NCI-H2227 (cell line): ENCODE results near the gene CCDC169.
"Not testable (repeated sequence)": the region's sequence is repeated elsewhere in the genome, so short reads cannot be mapped to it uniquely, and the experiment has no call there.

Experiments
- DNase-seq: peaks from one replicate; lab custom pipeline; 2025; ENCODE audit not compliant: unreplicated experiment; lab: John Stamatoyannopoulos, UW

Gene CCDC169

GRCh38 chr13:36297366-36298338, at the start of gene CCDC169:
Gene CCDC169, minus strand, starts transcription at chr13:36297814. Its CDS starts 95 bp downstream, at chr13:36297719.
- DNase-seq = peak; percentile 80

- DNase-seq = peak; percentile 93
Observed at GRCh38 chr13:36346222-36347083, 48.8 kb upstream of the CCDC169 start, which contains the start of gene SPART. Gene SPART, minus strand, starts transcription at chr13:36346394. Its CDS starts 10,564 bp downstream, at chr13:36335830.

DNA sequence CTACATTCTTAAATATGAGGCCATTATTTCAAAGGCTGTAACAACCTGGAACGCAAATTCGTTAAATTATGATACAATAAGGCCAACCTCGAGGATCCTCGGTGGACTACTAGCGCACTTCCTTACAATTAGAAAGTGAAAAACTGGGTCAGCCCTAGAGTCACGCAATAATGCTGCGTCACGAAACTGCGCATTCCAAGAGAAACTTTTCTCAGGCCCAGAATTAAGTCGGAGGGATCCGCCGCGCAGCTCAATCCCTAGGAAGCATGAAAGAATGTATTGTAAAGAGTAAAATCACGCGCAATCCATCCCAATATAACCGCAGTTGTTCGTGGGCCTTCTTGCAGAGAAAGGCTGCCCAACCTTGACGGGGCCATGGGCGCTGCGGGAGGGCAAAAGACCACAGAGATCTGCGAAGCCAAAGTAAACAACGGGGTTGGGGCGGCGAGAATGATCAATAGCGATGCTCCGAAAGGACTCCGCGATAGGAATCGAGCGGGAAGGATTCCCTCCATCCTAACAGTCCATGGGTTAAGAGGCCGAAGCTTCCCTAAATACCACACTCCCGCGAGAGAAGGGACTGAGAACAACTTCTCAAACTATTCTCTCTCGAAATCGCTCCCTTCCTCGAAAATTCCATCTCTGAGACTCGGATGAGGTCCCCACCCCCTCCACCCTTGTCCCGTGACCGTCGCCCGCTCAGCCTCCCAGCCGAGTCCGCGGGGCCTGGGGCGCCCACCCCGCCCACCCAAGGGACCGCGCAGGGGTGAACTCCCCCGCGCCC, 48.0 kb upstream of the CCDC169 start:
- DNase-seq = peak; percentile 53

- DNase-seq = peak; percentile 12
Observed at GRCh38 chr13:36344886-36345437, 47.3 kb upstream of the CCDC169 start.

GRCh38 chr13:36344173-36344572, 46.6 kb upstream of the CCDC169 start:
- peak; percentile 44 for DNase-seq

DNA sequence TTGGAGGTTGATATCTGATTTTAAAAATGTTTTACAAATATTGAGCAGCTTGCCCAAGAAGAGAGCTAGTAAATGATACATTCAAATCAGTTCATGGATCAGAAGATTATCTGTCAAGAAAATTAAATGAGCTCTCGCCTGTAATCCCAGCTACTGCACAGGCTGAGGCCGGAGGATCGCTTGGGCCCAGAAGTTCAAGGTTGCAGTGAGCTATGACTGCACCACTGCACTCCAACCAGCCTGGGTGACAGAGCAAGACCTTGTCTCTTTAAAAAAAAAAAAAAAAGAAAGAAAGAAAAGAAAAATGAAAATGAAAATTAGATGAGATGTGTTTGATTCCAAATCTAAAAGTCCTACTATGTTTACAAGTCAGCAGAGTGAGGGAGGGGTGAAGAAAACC, 46.2 kb upstream of the CCDC169 start:
- DNase-seq = no peak

- no peak for DNase-seq
Observed at GRCh38 chr13:36342715-36343114, 45.1 kb upstream of the CCDC169 start.

- DNase-seq = no peak
Observed at GRCh38 chr13:36341718-36342117, 44.1 kb upstream of the CCDC169 start.

DNA sequence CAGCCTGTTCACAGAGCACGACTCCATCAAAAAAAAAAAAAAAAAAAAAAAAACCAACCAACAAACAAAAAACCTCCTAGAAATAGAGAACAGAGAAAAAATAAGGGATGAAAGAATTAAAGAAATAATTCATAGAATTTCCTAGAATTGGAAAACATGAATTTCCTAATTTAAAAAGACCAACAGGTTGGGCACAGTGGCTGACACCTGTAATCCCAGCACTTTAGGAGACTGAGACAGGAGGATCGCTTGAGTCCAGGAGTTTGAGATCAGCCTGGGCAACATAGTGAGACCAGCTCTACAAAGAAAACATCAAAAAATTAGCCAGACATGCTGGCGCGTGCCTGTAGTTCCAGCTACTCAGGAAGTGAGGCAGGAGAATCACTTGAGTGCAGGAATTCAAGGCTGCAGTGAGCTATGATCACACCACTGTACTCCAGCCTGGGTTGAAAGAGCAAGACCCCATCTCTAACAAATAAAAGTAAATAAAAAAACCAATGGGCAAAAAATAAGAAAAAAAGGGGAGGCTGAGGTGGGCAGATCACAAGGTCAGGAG, 42.1 kb upstream of the CCDC169 start:
- DNase-seq = no peak

GRCh38 chr13:36337938-36338641, 40.5 kb upstream of the CCDC169 start:
- no peak for DNase-seq

DNA sequence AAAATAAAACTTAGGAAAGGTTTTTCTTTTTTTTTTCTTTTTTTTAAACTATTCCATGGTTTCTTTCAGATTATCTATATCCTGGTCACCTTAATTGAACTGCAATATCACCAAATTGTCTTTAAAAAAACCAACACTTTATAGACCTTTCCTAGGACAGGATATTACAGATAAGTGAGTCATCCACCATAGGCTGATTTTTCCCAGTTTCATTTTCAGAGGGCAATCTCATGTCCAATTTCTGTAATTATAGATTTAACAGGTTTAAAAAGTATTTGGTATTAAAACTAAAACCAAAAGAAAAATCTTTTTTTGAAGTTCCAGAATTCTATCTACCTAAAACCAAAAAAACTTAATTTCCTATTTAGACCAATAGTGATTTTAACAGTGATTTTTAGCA, 35.4 kb upstream of the CCDC169 start:
- DNase-seq = no peak

GRCh38 chr13:36332255-36332654, 34.6 kb upstream of the CCDC169 start:
- DNase-seq = not testable (repeated sequence)

DNA sequence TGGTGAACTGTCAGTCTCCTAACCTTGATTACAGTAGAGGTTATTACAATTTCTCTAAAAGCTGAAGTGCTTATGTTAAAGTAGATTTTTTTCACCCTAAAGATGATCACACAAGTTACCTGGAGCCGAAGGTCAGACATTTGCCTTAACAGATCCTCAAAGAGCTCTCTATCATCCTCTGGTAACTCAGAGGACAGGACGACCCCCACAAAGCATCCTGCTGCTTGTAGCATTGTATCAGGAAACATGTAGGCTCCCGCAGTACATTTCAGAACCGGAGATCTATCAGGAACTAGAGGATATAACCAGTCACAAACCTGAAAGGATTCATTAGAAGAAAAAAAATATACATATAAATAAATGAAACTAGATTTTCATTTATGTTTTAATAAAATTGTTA, 33.7 kb upstream of the CCDC169 start:
- DNase-seq = no peak

- DNase-seq = no peak
Observed at GRCh38 chr13:36329361-36329760, 31.7 kb upstream of the CCDC169 start.

DNA sequence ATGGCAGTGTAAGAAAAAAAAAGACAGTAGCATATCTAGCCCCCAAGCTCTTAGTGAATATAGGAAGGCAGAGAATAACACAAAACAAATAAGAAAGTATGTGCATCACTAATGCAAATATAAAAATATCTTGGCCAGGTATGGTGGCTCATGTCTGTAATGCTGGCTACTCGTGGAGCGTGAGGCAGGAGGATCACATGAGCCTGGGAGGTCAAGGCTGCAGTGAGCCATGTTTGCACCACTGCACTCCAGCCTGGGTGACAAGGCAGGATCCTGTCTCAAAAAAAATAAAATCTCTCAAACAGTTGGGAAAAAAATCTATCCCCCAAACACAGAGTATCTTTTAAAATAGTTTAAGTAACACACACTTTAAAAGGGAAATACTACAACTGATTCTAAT, 31.2 kb upstream of the CCDC169 start:
- no peak for DNase-seq

DNA sequence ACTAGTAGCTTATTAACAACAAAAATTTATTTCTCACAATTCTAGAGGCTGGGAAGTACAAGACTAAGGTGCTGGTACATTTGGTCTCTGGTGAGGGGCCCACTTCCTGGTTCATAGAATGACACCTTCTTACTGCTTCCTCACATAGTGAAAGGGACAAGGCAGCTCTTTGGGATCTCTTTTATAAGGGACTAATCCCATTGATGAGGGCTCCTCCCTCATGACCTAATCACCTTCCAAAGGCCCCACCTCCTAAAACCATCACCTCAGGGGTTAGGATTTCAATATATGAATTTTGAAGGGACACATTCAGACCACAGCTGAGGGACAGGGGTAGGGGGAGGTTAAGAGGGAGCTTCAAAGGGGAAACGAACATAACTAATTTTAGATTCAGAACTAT, 28.3 kb upstream of the CCDC169 start:
- DNase-seq = no peak

GRCh38 chr13:36324881-36325280, 27.3 kb upstream of the CCDC169 start:
- DNase-seq = not testable (repeated sequence)

DNA sequence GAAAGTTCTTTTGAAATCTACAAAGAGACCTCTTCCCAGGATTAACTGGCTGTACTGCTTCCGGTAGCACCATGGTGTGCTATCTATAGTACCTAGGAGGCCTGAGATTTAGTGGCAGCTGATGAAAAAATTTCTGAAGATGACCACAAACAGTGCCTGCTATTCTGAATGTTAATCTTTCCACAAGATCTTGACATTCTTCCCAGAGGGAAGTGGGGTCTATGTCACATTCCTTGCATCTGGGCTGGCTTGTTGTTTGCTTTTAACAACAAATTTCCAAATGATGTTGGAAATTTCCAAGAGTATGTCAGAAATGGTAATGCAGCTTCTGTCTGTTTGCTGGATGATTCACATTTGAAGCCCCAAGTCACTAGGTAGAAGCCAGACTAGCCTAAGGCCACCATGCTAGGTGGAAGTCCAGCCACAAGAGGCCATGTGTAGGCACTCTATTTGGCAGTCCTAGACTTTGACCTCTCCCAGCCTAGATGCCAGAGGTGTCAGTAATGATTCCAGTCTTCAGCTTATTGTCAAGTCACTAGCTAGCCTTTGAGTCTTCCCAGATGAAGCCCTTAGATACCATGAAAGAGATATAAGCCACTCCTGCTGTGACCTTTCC, 26.4 kb upstream of the CCDC169 start:
- no peak for DNase-seq

GRCh38 chr13:36323408-36323807, 25.8 kb upstream of the CCDC169 start:
- DNase-seq = no peak
